Breast epithelium (tissue), 4 donors: ENCODE results near the gene NEDD4L. TPM values are rescaled to one million over a fixed set of nuclear protein-coding genes. Genes with fewer than 3 reads are reported as not detected.
"Not testable (repeated sequence)": the region's sequence is repeated elsewhere in the genome, so short reads cannot be mapped to it uniquely, and the experiment has no call there.

Experiments
- DNase-seq, 2 donors: peaks; one replicate each; pipeline ENCODE4 v3.0.0-alpha.2; 2019; ENCODE audit warnings: low spot score in 2 of 2
- H3K27ac ChIP-seq, 2 donors: fragments of 200-600 bp; sonication (generic) in 1 of 2; one replicate each; pipeline ENCODE4 v1.5.1; 2016 to 2019; ENCODE audit warnings: mild to moderate bottlenecking in 1 of 2
- H3K27me3 ChIP-seq, 2 donors: fragments of 200-600 bp; sonication (generic) in 1 of 2; one replicate each; pipeline versions ENCODE4 v1.5.1 to v1.6.0; 2017 to 2019; ENCODE audit warnings: control low read depth in 1 of 2, mild to moderate bottlenecking in 1 of 2
- H3K36me3 ChIP-seq: fragments of 200-600 bp; one replicate; pipeline ENCODE4 v1.5.1; 2019
- H3K4me1 ChIP-seq, 2 donors: fragments of 200-600 bp; sonication (generic); one replicate each; pipeline ENCODE4 v1.5.1; 2016 to 2019; ENCODE audit warnings: control low read depth in 1 of 2
- H3K4me3 ChIP-seq, 3 donors: fragments of 200-600 bp; sonication (generic); 1 replicate in 2 of 3; 2 replicates in 1 of 3; pipeline ENCODE4 v1.5.1; 2016 to 2019; ENCODE audit warnings: mild to moderate bottlenecking in 3 of 3, moderate library complexity in 2 of 3
- H3K9me3 ChIP-seq, 2 donors: fragments of 200-600 bp; sonication (generic) in 1 of 2; one replicate each; pipeline ENCODE4 v1.5.1; 2016 to 2019; ENCODE audit warnings: control low read depth in 1 of 2
- CTCF ChIP-seq, 3 donors: fragments of 450-650 bp; IDR thresholded peaks; one replicate each; pipeline ENCODE4 v1.5.1; 2016 to 2017; ENCODE audit warnings: antibody characterized with exemption in 3 of 3, mild to moderate bottlenecking in 3 of 3, moderate library complexity in 3 of 3
- POLR2A ChIP-seq: fragments of 450-650 bp; IDR thresholded peaks from one replicate; pipeline ENCODE4 v1.6.1; 2016; ENCODE audit warnings: antibody characterized with exemption, mild to moderate bottlenecking, moderate library complexity
- POLR2AphosphoS5 ChIP-seq, 3 donors: sonication (generic); formaldehyde crosslinking; IDR thresholded peaks; one replicate each; pipeline ENCODE4 v1.6.1; 2017; ENCODE audit warnings: antibody characterized with exemption in 3 of 3
- intact Hi-C: fragments of 100-400 bp; cut with DNase I; formaldehyde crosslinking; loops from one replicate; pipeline ENCODE4 v1.15.1; 2023; ENCODE audit warnings: low total_unique reads
- total RNA-seq, 3 donors: library from RNA; depleted of rRNA; stranded (reverse); fragments of >200 nt; gene quantifications; one replicate each; pipeline ENCODE4 v1.1.0, GENCODE V29; 2016

Gene NEDD4L
- total RNA-seq, 3 donors from 2014 or later = 26.2 to 162 (median 106) TPM

DNA sequence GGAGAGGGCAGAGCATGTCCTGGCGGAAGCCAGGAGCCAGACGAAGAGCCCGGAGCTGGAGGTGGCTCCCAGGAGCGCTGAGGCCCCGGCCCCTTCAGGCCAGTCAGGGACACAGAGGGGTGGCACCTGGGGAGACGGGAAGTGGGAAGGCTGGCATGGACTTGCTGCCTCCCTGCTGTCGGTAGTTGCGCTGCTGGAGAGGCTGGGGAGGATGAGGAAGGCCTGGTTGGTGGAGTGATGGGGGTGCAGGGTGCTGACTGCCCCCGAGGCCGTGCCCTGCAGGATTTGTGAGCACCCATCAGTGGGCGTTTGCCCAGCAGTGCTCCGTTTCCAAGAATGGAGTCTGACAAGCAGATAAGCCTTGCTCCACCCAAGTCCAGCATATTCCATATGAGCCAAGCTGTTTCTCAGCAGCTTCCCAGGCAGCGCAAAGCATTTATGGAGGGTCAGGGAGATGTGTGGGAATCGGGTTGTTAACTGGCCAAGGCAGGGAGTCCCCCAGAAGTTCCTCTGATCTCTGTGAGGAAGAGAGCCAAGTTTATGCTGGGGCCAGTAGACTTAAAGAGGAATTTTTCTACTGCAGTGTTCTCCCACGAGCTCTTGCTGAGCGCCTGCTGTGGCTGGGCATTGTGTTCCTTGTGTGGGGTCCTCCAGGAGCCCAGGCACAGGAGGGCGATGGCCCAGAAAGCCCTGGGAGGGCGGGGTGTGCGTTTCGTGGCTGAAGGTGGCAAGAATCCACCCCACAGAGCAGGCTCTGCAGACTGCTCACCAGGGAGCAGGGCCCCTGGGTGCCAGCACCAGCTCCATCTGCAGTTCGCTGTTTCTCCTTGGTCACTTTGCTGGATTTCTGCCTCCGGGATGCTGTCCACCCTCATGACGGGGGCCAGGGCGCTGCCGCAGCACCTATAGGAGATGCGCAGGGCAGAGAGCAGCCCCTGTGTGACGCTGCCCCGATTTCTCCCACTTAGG lies 334.7 kb downstream of the NEDD4L start:
- H3K27ac ChIP-seq = no peak overlapping the region
- H3K27me3 ChIP-seq = no peaks in the 10 kb centered on the region
- H3K4me3 ChIP-seq = no peak overlapping the region
- intact Hi-C loops = no loop called here
- H3K4me1 ChIP-seq = no peaks in the 10 kb centered on the region
- no peak for DNase-seq
- no peak for TF ChIP-seq CTCF (IDR thresholded peaks at IDR 0.05)
- TF ChIP-seq POLR2AphosphoS5 (IDR thresholded peaks at IDR 0.05) = no peak
- TF ChIP-seq POLR2A = no peak
- no peaks in the 10 kb centered on the region for H3K36me3 ChIP-seq
- H3K9me3 ChIP-seq = no peaks in the 10 kb centered on the region

DNA sequence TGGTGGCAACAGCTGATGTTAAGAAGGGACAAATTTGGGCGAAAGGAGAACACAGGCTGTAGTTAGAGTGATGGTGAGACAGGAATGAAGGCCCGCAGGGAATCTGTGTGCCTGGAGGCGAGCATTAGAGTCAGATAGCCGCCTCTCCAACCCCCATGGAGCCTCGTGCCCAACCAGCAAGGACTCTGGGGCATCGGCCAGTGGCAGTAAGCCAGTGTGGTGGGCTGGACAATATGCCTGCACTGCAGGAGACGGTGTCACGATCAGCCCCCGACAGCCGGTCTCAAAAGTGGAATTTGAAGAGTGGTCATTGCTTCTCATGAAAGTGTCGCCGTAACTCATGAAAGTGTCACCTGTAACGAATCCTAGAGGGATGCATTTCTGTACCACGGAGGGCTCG lies 335.4 kb downstream of the NEDD4L start:
- H3K36me3 ChIP-seq = no peaks in the 10 kb centered on the region
- H3K9me3 ChIP-seq = no peaks in the 10 kb centered on the region
- H3K4me3 ChIP-seq = no peak overlapping the region
- intact Hi-C loops = no loop called here
- no peak for TF ChIP-seq POLR2A
- TF ChIP-seq POLR2AphosphoS5 (IDR thresholded peaks at IDR 0.05) = no peak
- no peak for TF ChIP-seq CTCF (IDR thresholded peaks at IDR 0.05)
- DNase-seq = no peak
- no peaks in the 10 kb centered on the region for H3K27me3 ChIP-seq
- H3K27ac ChIP-seq = no peak overlapping the region
- H3K4me1 ChIP-seq = no peaks in the 10 kb centered on the region

- H3K9me3 ChIP-seq, H3K27me3 ChIP-seq, DNase-seq, H3K36me3 ChIP-seq, intact Hi-C loops, H3K4me1 ChIP-seq, H3K27ac ChIP-seq, H3K4me3 ChIP-seq: not testable (repeated sequence)
These were observed 336.1 kb downstream of the NEDD4L start for GRCh38 chr18:58380113-58380512.

DNA sequence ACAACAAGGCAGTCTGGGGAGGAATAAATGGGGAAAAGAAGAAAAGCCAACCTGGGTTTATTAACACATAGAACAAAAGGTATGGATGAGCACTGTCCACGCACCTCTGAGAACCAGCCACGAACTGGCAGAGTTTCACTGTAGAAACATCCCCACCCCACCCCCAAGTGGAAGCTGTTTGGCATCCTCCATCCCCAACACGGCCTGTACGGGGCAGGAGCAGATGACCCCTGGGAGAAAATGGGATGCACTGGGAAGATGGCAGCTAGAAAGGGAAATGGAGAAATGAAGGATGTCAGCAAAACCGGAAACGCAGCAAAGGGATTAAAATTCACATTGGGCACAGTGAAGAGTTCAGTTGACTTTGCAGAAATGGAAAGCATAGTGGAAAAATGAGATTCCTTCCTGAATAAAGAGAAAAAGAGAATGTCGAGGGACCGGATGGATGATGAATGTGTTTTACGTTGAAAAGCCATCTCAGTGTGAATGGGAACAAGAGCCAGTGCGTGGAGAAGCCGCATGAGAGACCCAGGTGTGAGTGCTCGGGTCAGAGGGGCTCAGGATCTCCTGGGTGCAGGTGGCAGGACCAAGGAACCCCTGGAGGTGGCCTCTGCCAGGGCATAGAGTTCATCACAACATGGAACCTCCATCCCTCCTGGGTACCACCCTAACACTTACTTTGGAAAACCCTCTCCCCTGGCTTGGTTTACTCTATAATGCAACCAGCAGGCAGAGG lies 337.8 kb downstream of the NEDD4L start:
- Histone ChIP-seq H3K4me3 (no peak overlapping the region), H3K27me3 (no peaks in the 10 kb centered on the region), H3K9me3 (no peaks in the 10 kb centered on the region), H3K36me3 (peaks cover 4% of the 10 kb centered on the region), H3K27ac (no peak overlapping the region), H3K4me1 (no peaks in the 10 kb centered on the region)
- intact Hi-C loops = no loop called here
- no peak for DNase-seq
- TF ChIP-seq POLR2AphosphoS5 (IDR thresholded peaks at IDR 0.05) = no peak
- no peak for TF ChIP-seq CTCF (IDR thresholded peaks at IDR 0.05)
- no peak for TF ChIP-seq POLR2A

- DNase-seq = no peak
- no peak overlapping the region for H3K27ac ChIP-seq
- TF ChIP-seq POLR2A (no peak), CTCF (IDR thresholded peaks at IDR 0.05) (no peak), POLR2AphosphoS5 (IDR thresholded peaks at IDR 0.05) (no peak)
- no peak overlapping the region for H3K4me3 ChIP-seq
- no peaks in the 10 kb centered on the region for H3K9me3 ChIP-seq
- intact Hi-C loops = no loop called here
- no peaks in the 10 kb centered on the region for H3K4me1 ChIP-seq
- H3K27me3 ChIP-seq = no peaks in the 10 kb centered on the region
- peaks cover 4% of the 10 kb centered on the region for H3K36me3 ChIP-seq
These were observed 338.4 kb downstream of the NEDD4L start for GRCh38 chr18:58382446-58382845.
